ENCODE data around the gene SLC6A2.

The SLC6A2 gene

GRCh38 chr16:55647343-55647742 lies 8.4 kb upstream of the SLC6A2 start:
- H3K4me3 ChIP-seq (ENCODE audit: control insufficient read depth, low read depth, low read length) = no peak overlapping the region
- DNase-seq (ENCODE audit: low read depth) = no peak
- TF ChIP-seq, protein P1, sequence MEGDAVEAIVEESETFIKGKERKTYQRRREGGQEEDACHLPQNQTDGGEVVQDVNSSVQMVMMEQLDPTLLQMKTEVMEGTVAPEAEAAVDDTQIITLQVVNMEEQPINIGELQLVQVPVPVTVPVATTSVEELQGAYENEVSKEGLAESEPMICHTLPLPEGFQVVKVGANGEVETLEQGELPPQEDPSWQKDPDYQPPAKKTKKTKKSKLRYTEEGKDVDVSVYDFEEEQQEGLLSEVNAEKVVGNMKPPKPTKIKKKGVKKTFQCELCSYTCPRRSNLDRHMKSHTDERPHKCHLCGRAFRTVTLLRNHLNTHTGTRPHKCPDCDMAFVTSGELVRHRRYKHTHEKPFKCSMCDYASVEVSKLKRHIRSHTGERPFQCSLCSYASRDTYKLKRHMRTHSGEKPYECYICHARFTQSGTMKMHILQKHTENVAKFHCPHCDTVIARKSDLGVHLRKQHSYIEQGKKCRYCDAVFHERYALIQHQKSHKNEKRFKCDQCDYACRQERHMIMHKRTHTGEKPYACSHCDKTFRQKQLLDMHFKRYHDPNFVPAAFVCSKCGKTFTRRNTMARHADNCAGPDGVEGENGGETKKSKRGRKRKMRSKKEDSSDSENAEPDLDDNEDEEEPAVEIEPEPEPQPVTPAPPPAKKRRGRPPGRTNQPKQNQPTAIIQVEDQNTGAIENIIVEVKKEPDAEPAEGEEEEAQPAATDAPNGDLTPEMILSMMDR (conservative IDR thresholded peaks at IDR 0.05; ENCODE audit: control insufficient read depth, insufficient read depth, low read depth, low read length) = no peak

GRCh38 chr16:55647798-55648197 lies 8.0 kb upstream of the SLC6A2 start:
- TF ChIP-seq, protein P1 (conservative IDR thresholded peaks at IDR 0.05; ENCODE audit: control insufficient read depth, insufficient read depth, low read depth, low read length) = no peak
- DNase-seq (ENCODE audit: low read depth) = no peak
- H3K4me3 ChIP-seq (ENCODE audit: control insufficient read depth, low read depth, low read length) = no peak overlapping the region

DNA sequence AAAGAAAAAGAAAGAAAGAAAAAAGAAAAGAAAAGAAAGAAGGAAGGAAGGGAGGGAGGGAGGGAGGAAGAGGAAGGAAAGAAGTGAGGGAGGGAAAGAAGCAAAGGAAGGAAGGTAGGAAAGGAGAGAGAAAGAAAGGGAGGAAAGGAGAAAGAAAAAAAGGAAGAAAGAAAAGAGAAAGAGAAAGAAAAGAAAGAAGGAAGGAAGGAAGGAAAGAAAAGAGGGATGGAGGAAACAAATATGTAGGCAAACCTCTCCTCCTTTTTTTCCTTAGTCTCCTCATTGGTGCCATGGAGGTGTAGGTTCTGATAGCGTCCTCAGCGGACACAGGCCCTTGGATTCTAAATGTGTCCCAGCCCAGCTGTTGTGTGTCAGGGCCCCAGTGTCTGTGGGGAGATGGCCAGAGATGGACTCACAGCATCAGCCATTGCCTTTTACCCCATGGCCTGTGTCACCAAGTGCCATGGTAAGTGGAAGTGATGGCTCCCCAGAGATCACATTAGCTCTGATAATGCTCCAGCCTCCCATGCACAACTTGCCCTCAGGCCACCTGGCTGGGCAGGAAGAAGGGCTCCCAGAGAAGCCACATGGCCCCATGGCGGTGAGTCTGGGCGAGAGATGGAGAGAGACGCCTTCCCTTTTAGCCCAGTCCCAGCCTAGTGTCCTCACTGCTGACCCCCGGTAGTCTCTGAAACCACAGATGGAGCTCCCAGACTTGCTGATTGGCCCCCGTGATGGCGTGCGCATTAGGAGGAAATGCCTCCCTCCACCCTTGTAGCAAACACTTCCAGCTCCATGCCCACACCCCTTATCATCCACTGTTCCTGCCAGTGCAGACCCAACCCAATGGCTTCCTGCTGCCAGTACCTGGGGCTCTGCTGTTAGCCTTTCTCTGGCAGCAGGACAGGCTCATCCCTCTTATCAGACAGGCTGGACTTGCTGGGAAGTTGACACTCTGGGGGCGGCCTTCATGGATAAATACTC lies 3.7 kb upstream of the SLC6A2 start:
- H3K4me3 ChIP-seq (ENCODE audit: control insufficient read depth, low read depth, low read length) = no peak overlapping the region
- TF ChIP-seq, protein P1 (conservative IDR thresholded peaks at IDR 0.05; ENCODE audit: control insufficient read depth, insufficient read depth, low read depth, low read length) = no peak
- DNase-seq (ENCODE audit: low read depth) = no peak

- DNase-seq (ENCODE audit: low read depth) = no peak
- no peak overlapping the region for H3K4me3 ChIP-seq (ENCODE audit: control insufficient read depth, low read depth, low read length)
- TF ChIP-seq, protein P1 (conservative IDR thresholded peaks at IDR 0.05; ENCODE audit: control insufficient read depth, insufficient read depth, low read depth, low read length) = no peak
These were observed 2.7 kb upstream of the SLC6A2 start for GRCh38 chr16:55653106-55653505.

DNA sequence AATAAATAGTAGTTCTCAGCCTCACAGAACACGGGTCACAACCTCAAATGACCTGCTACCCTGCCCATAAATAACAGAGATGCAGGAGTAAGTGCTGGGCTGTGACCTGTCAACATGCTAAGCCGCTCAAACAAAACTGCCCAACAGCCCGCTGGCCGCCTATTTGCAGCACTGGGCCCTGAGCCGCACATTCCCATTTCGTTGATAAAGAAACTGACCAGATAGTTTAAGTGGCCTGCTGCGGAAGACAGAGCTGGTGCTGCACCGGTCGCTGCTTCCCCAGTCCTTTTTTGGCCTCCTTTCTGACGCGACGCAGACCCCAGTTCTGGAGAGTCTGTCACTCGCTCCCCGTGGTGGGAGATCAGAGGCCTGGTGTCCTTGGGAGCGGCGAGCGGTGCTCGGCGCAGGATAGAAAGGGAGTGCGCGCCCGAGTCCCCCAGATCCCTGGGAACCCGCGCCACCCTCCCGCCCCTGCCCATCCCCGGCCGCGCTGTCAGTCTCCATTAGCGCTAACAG lies 349 bp upstream of the SLC6A2 start:
- TF ChIP-seq, protein P1 (conservative IDR thresholded peaks at IDR 0.05; ENCODE audit: control insufficient read depth, insufficient read depth, low read depth, low read length) = no peak
- H3K4me3 ChIP-seq (ENCODE audit: control insufficient read depth, low read depth, low read length) = no peak overlapping the region
- DNase-seq (ENCODE audit: low read depth) = no peak

DNA sequence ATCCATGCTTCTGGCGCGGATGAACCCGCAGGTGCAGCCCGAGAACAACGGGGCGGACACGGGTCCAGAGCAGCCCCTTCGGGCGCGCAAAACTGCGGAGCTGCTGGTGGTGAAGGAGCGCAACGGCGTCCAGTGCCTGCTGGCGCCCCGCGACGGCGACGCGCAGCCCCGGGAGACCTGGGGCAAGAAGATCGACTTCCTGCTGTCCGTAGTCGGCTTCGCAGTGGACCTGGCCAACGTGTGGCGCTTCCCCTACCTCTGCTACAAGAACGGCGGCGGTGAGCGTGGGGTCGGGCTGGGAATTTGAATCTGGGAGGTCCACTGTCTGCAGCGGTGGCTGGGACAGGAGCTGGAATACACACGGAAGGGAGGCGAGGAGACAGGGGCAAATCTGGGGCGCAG lies 904 bp downstream of the SLC6A2 start:
- TF ChIP-seq, protein P1 (conservative IDR thresholded peaks at IDR 0.05; ENCODE audit: control insufficient read depth, insufficient read depth, low read depth, low read length) = no peak
- no peak overlapping the region for H3K4me3 ChIP-seq (ENCODE audit: control insufficient read depth, low read depth, low read length)
- no peak for DNase-seq (ENCODE audit: low read depth)

All from fibroblast of mammary gland (primary cell).